SK-N-SH (cell line): ENCODE results near the gene CYP46A1. TPM values are rescaled to one million over a fixed set of nuclear protein-coding genes. Genes with fewer than 3 reads are reported as not detected.

Source experiments
- CTCF ChIA-PET: fragments of 300-600, 350-600 bp; formaldehyde crosslinking; extraction: SDS; loops from one replicate; lab custom pipeline; 2021; lab: Yijun Ruan, JAX
- POLR2A ChIA-PET: fragments of 350-600 bp; sonication (Branson Sonifier 250); formaldehyde crosslinking; extraction: SDS; loops from one replicate; lab custom pipeline; 2020; ENCODE audit warnings: antibody characterized with exemption, inconsistent platforms; lab: Yijun Ruan, JAX
- DNase-seq: peaks from one replicate; pipeline ENCODE4 v3.0.0; 2012
- H2AFZ ChIP-seq: fragments of 200-600 bp; sonication (generic); 2 replicates; pipeline ENCODE4 v1.8.1; 2016; ENCODE audit warnings: antibody characterized with exemption, mild to moderate bottlenecking, low read depth
- H3F3A ChIP-seq: fragments of 200-600 bp; sonication (generic); replicated peaks from 2 replicates; pipeline ENCODE3; 2016; ENCODE audit warnings: antibody characterized with exemption, mild to moderate bottlenecking; ENCODE audit not compliant: insufficient read depth
- H3K27ac ChIP-seq, 2 experiments: fragments of 200-500 bp in 1 of 2; fragments of 200-600 bp in 1 of 2; sonication (Bioruptor generic) in 1 of 2; sonication (generic), shearing (Covaris generic) in 1 of 2; 2 replicates each; pipeline versions ENCODE4 v1.5.1 to v1.6.1; 2014 to 2016; ENCODE audit warnings: low read depth in 2 of 2, inconsistent platforms in 1 of 2, low read length in 1 of 2, mild to moderate bottlenecking in 1 of 2, mixed read lengths in 1 of 2
- H3K27me3 ChIP-seq: fragments of 200-600 bp; sonication (generic), shearing (Covaris generic); 2 replicates; pipeline ENCODE4 v1.6.1; 2016; ENCODE audit warnings: mixed run types; ENCODE audit not compliant: insufficient read depth
- H3K36me3 ChIP-seq, 2 experiments: fragments of 200-500 bp in 1 of 2; fragments of 200-600 bp in 1 of 2; sonication (Bioruptor generic) in 1 of 2; sonication (generic) in 1 of 2; replicated peaks in 1 of 2; 2 replicates each; pipeline versions ENCODE3 to v1.5.1; 2014 to 2016; ENCODE audit warnings: low read length in 1 of 2, mild to moderate bottlenecking in 1 of 2; ENCODE audit not compliant: insufficient read depth in 2 of 2, control insufficient read depth in 1 of 2
- H3K4me1 ChIP-seq, 2 experiments: fragments of 200-500 bp in 1 of 2; fragments of 200-600 bp in 1 of 2; sonication (Bioruptor generic) in 1 of 2; sonication (generic), shearing (Covaris generic) in 1 of 2; 2 replicates each; pipeline versions ENCODE4 v1.5.1 to v1.6.1; 2014 to 2016; ENCODE audit warnings: low read depth in 1 of 2, low read length in 1 of 2, mixed run types in 1 of 2; ENCODE audit not compliant: insufficient read depth in 2 of 2, control insufficient read depth in 1 of 2
- H3K4me2 ChIP-seq: fragments of 200-600 bp; sonication (generic), shearing (Covaris generic); 2 replicates; pipeline ENCODE4 v1.6.1; 2017; ENCODE audit warnings: mixed run types
- H3K4me3 ChIP-seq, 2 experiments: fragments of 200-500 bp in 1 of 2; fragments of 200-600 bp in 1 of 2; sonication (Bioruptor generic) in 1 of 2; sonication (generic), shearing (Covaris generic) in 1 of 2; 2 replicates each; pipeline versions ENCODE4 v1.5.1 to v1.8.1; 2014 to 2016; ENCODE audit warnings: low read depth in 2 of 2, inconsistent platforms in 1 of 2, low read length in 1 of 2, mild to moderate bottlenecking in 1 of 2, mixed read lengths in 1 of 2, moderate library complexity in 1 of 2
- H3K79me2 ChIP-seq: fragments of 200-600 bp; sonication (generic); 2 replicates; pipeline ENCODE4 v1.8.1; 2017; ENCODE audit warnings: mild to moderate bottlenecking; ENCODE audit not compliant: insufficient read depth
- H3K9ac ChIP-seq: fragments of 200-600 bp; sonication (generic); 2 replicates; pipeline ENCODE4 v1.6.1; 2017; ENCODE audit warnings: mixed run types
- H3K9me2 ChIP-seq: fragments of 200-600 bp; sonication (generic); 2 replicates; pipeline ENCODE4 v1.6.1; 2017; ENCODE audit warnings: mixed run types
- H3K9me3 ChIP-seq: fragments of 200-600 bp; sonication (generic); 2 replicates; pipeline ENCODE4 v1.6.1; 2017; ENCODE audit warnings: mixed run types, mild to moderate bottlenecking, moderate library complexity
- H4K20me1 ChIP-seq: fragments of 200-600 bp; sonication (generic); 2 replicates; pipeline ENCODE4 v1.6.1; 2017; ENCODE audit warnings: mild to moderate bottlenecking, mixed run types; ENCODE audit not compliant: insufficient read depth
- CHD2 ChIP-seq: fragments of 150-350 bp; IDR thresholded peaks from 2 replicates; pipeline ENCODE4 v1.6.1; 2018; ENCODE audit warnings: low read length; ENCODE audit not compliant: partially characterized antibody
- ELF1 ChIP-seq: IDR thresholded peaks from 2 replicates; pipeline ENCODE4 v1.4.0; 2012
- FOSL2 ChIP-seq: IDR thresholded peaks from 2 replicates; pipeline ENCODE4 v1.4.0; 2012; ENCODE audit warnings: low read depth, mild to moderate bottlenecking, moderate library complexity, borderline replicate concordance
- GATA2 ChIP-seq: sonication (generic); formaldehyde crosslinking; IDR thresholded peaks from 2 replicates; pipeline ENCODE4 v1.5.0; 2020; ENCODE audit warnings: mild to moderate bottlenecking, missing genetic modification reagents
- MXI1 ChIP-seq: IDR thresholded peaks from 2 replicates; pipeline ENCODE4 v1.6.1; 2012; ENCODE audit warnings: mild to moderate bottlenecking, low read depth, low read length, improper control_type of control experiment
- POLR2AphosphoS5 ChIP-seq: IDR thresholded peaks from 2 replicates; pipeline ENCODE4 v1.6.1; 2012; ENCODE audit warnings: low read depth, low read length
- RAD21 ChIP-seq: IDR thresholded peaks from 2 replicates; pipeline ENCODE4 v1.6.1; 2012; ENCODE audit warnings: mild to moderate bottlenecking, low read length
- RFX5 ChIP-seq: IDR thresholded peaks from 2 replicates; pipeline ENCODE4 v1.6.1; 2012; ENCODE audit warnings: mild to moderate bottlenecking, improper control_type of control experiment, low read length
- TAF1 ChIP-seq: IDR thresholded peaks from 2 replicates; pipeline ENCODE4 v1.6.1; 2012; ENCODE audit warnings: low read depth, mild to moderate bottlenecking, low read length, moderate library complexity, borderline replicate concordance
- YY1 ChIP-seq: IDR thresholded peaks from 2 replicates; pipeline ENCODE4 v1.4.0; 2012; ENCODE audit warnings: low read depth, mild to moderate bottlenecking
- ZBTB33 ChIP-seq: IDR thresholded peaks from 2 replicates; pipeline ENCODE4 v1.4.0; 2012; ENCODE audit warnings: low read depth, borderline replicate concordance
- WGBS: methylation state at CpG from one replicate; pipeline ENCODE4 v1.1.6; 2017; ENCODE audit warnings: low lambda C conversion rate; 5-methylcytosine and 5-hydroxymethylcytosine counted together
- polyA plus RNA-seq, 3 experiments: library from polyadenylated mRNA; depleted of rRNA; stranded (reverse); fragments of >200 nt; gene quantifications; 2 replicates each; pipeline ENCODE4 v1.2.3, GENCODE V29; 2012
- TF ChIP-seq, protein P1 (sequence below): fragments of 200-600 bp; sonication (generic); IDR thresholded peaks from 2 replicates; pipeline ENCODE4 v1.6.1; 2017; ENCODE audit warnings: antibody characterized with exemption, mild to moderate bottlenecking, moderate library complexity
- TF ChIP-seq, protein P2 (sequence below): fragments of 150-350 bp; IDR thresholded peaks from 2 replicates; pipeline ENCODE4 v1.6.1; 2017; ENCODE audit warnings: antibody characterized with exemption, low read length, low read depth, borderline replicate concordance
- TF ChIP-seq, protein P3 (sequence below): IDR thresholded peaks from 2 replicates; pipeline ENCODE4; 2012

The CYP46A1 gene
- polyA plus RNA-seq, 1 of the 3 experiments (the other 2 are of a cell fraction) = 0.30 TPM

DNA sequence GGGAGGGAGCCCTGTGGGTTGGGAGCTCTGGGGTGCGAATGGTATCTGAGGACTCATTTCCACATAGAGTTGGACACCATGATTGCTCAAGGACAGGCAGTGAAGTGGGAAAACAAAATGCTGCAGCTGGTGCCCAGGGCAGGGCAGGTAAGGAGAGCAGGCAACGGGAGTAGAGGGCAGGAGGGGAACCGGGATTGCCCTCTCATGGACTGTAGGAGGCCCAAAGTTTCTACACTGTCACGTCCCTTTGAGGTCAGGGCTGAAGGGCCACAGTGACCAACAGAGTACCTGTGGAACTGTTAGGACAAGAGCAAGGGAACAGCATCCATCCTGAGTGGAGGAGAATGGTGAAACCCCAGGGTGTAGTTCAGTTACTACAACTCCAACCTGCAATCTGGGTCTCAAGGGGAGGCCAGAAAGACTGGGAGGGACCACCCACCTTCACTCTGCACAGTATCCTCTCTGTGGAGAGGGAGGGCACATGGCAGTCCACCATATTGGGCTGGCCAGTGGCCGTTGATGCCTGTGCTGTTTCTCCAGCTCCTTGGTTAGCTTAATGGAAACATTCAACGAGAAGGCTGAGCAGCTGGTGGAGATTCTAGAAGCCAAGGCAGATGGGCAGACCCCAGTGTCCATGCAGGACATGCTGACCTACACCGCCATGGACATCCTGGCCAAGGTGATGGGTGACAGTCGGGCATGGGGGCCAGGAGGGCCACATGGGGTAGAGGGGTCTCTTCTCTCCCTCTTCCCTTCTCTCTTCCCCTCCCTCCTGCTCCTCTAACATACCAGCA, 22.2 kb downstream of the CYP46A1 start:
- no peak for DNase-seq
- ChIA-PET POLR2A (no interaction called here), CTCF (interaction anchor here (0.9 to 2.9 kb wide), 4 partner anchors 16 to 177 kb away, joined by 3 to 11 read pairs (median 5); no protein-coding TSS in a partner anchor)
- H3K27ac ChIP-seq = no peak overlapping the region
- no peaks in the 10 kb centered on the region for H3F3A ChIP-seq
- no peak overlapping the region for H3K4me3 ChIP-seq
- TF ChIP-seq, protein P1, sequence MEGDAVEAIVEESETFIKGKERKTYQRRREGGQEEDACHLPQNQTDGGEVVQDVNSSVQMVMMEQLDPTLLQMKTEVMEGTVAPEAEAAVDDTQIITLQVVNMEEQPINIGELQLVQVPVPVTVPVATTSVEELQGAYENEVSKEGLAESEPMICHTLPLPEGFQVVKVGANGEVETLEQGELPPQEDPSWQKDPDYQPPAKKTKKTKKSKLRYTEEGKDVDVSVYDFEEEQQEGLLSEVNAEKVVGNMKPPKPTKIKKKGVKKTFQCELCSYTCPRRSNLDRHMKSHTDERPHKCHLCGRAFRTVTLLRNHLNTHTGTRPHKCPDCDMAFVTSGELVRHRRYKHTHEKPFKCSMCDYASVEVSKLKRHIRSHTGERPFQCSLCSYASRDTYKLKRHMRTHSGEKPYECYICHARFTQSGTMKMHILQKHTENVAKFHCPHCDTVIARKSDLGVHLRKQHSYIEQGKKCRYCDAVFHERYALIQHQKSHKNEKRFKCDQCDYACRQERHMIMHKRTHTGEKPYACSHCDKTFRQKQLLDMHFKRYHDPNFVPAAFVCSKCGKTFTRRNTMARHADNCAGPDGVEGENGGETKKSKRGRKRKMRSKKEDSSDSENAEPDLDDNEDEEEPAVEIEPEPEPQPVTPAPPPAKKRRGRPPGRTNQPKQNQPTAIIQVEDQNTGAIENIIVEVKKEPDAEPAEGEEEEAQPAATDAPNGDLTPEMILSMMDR = no peak
- TF ChIP-seq ZBTB33 = no peak
- TF ChIP-seq, protein P2, sequence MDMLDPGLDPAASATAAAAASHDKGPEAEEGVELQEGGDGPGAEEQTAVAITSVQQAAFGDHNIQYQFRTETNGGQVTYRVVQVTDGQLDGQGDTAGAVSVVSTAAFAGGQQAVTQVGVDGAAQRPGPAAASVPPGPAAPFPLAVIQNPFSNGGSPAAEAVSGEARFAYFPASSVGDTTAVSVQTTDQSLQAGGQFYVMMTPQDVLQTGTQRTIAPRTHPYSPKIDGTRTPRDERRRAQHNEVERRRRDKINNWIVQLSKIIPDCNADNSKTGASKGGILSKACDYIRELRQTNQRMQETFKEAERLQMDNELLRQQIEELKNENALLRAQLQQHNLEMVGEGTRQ = no peak
- TF ChIP-seq RAD21 = no peak
- no peak for TF ChIP-seq ELF1
- no peak for TF ChIP-seq TAF1
- TF ChIP-seq MXI1 = no peak
- TF ChIP-seq CHD2 = no peak
- TF ChIP-seq GATA2 (CRISPR knock-in tag) = no peak
- TF ChIP-seq YY1 = no peak
- TF ChIP-seq POLR2AphosphoS5 = no peak
- no peak overlapping the region for H3K4me2 ChIP-seq
- 15% methylated on average over 6 of the region's 8 CpGs for WGBS
- H3K9me3 ChIP-seq = 0 out of 2 replicates have a peak, but pooled peaks cover 4% of the 10 kb centered on the region
- no peak overlapping the region for H3K9ac ChIP-seq
- H2AFZ ChIP-seq = no peak overlapping the region
- H3K4me1 ChIP-seq = no peaks in the 10 kb centered on the region
- H3K27me3 ChIP-seq = no peaks in the 10 kb centered on the region
- no peaks in the 10 kb centered on the region for H3K9me2 ChIP-seq
- no peaks in the 10 kb centered on the region for H3K79me2 ChIP-seq
- H3K36me3 ChIP-seq = no peaks in the 10 kb centered on the region
- no peaks in the 10 kb centered on the region for H4K20me1 ChIP-seq

- Histone ChIP-seq H4K20me1 (no peaks in the 10 kb centered on the region), H3K9me3 (0 out of 2 replicates have a peak, but pooled peaks cover 4% of the 10 kb centered on the region), H3K9ac (no peak overlapping the region), H2AFZ (no peak overlapping the region), H3K27me3 (no peaks in the 10 kb centered on the region), H3K4me3 (no peak overlapping the region), H3K27ac (no peak overlapping the region), H3K36me3 (no peaks in the 10 kb centered on the region), H3K4me2 (no peak overlapping the region), H3K9me2 (no peaks in the 10 kb centered on the region), H3K79me2 (no peaks in the 10 kb centered on the region), H3F3A (no peaks in the 10 kb centered on the region), H3K4me1 (no peaks in the 10 kb centered on the region)
- 95% methylated on average over 2 of the region's 2 CpGs for WGBS
- POLR2A ChIA-PET = no interaction called here
- no peak for DNase-seq
- CTCF ChIA-PET = interaction anchor here (0.7 to 2.9 kb wide), 6 partner anchors 12 to 178 kb away, joined by 3 to 11 read pairs (median 4); no protein-coding TSS in a partner anchor
- TF ChIP-seq, protein P3, sequence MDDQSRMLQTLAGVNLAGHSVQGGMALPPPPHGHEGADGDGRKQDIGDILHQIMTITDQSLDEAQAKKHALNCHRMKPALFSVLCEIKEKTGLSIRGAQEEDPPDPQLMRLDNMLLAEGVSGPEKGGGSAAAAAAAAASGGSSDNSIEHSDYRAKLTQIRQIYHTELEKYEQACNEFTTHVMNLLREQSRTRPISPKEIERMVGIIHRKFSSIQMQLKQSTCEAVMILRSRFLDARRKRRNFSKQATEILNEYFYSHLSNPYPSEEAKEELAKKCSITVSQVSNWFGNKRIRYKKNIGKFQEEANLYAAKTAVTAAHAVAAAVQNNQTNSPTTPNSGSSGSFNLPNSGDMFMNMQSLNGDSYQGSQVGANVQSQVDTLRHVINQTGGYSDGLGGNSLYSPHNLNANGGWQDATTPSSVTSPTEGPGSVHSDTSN = no peak
- no peak for TF ChIP-seq MXI1
- no peak for TF ChIP-seq RFX5
- TF ChIP-seq POLR2AphosphoS5 = no peak
- TF ChIP-seq FOSL2 = no peak
- TF ChIP-seq, all 33 proteins: peak for 0
Observed at GRCh38 chr14:99707420-99707819, 23.3 kb downstream of the CYP46A1 start.
